ENCODE data around the gene ZNF609. TPM values are rescaled to one million over a fixed set of nuclear protein-coding genes. Genes with fewer than 3 reads are reported as not detected.

ZNF609 gene
- total RNA-seq, 1 donor from 2014 or later = 75.3 TPM

DNA sequence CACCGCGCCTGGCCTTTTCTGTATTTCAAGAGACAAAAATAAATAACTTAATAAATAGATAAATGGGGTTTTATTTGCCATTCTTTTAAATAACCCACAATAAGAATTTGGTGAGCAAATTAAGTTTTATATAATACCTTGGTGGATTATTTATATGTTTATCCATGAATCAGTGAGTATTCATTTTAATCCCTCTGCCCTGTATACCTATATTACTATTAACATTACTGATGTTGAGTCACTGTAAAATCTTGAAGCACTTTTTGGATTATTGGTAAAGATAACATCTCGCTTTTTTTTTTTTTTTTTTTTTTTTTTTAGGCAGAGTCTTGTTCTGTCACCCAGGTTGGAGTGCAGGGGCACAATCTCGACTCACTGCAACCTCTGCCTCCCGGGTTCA, 154.1 kb downstream of the ZNF609 start:
- no peaks in the 10 kb centered on the region for H3K27me3 Mint-ChIP-seq
- no peak overlapping the region for H3K27ac Mint-ChIP-seq
- no peak overlapping the region for H3K4me3 Mint-ChIP-seq (ENCODE audit: low read depth)
- no peaks in the 10 kb centered on the region for H3K9me3 Mint-ChIP-seq (ENCODE audit: low read depth)
- peaks cover 15% of the 10 kb centered on the region for H3K4me1 Mint-ChIP-seq (ENCODE audit: low read depth)
- TF ChIP-seq, protein P1, sequence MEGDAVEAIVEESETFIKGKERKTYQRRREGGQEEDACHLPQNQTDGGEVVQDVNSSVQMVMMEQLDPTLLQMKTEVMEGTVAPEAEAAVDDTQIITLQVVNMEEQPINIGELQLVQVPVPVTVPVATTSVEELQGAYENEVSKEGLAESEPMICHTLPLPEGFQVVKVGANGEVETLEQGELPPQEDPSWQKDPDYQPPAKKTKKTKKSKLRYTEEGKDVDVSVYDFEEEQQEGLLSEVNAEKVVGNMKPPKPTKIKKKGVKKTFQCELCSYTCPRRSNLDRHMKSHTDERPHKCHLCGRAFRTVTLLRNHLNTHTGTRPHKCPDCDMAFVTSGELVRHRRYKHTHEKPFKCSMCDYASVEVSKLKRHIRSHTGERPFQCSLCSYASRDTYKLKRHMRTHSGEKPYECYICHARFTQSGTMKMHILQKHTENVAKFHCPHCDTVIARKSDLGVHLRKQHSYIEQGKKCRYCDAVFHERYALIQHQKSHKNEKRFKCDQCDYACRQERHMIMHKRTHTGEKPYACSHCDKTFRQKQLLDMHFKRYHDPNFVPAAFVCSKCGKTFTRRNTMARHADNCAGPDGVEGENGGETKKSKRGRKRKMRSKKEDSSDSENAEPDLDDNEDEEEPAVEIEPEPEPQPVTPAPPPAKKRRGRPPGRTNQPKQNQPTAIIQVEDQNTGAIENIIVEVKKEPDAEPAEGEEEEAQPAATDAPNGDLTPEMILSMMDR (IDR thresholded peaks at IDR 0.05; ENCODE audit: unreplicated experiment) = no peak
- DNase-seq (ENCODE audit: low spot score, unreplicated experiment) = no peak
- H3K36me3 Mint-ChIP-seq (ENCODE audit: insufficient read depth) = no peaks in the 10 kb centered on the region

DNA sequence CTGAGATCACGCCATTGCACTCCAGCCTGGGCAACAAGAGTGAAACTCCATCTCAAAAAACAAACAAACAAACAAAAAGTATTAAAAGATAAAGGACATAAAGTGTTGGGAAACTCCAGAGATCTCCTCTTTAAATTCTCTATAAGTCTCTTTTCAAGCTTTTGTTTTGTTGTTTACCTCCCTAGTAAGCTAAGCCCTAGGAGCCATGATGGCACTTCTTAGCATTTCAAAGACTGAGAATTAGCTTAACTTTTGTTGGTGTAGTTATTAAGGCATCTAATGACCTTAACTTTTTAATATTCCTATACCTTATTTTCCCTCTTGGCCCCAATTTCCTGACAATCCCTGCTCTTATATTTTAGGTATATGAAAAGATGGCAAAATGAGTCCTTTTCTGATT, 157.3 kb downstream of the ZNF609 start:
- Mint-ChIP-seq H3K27me3 (no peaks in the 10 kb centered on the region), H3K4me3 (ENCODE audit: low read depth) (no peak overlapping the region), H3K27ac (no peak overlapping the region), H3K9me3 (ENCODE audit: low read depth) (no peaks in the 10 kb centered on the region), H3K4me1 (ENCODE audit: low read depth) (peaks cover 27% of the 10 kb centered on the region), H3K36me3 (ENCODE audit: insufficient read depth) (no peaks in the 10 kb centered on the region)
- TF ChIP-seq, protein P1 (IDR thresholded peaks at IDR 0.05; ENCODE audit: unreplicated experiment) = no peak
- DNase-seq (ENCODE audit: low spot score, unreplicated experiment) = no peak

DNA sequence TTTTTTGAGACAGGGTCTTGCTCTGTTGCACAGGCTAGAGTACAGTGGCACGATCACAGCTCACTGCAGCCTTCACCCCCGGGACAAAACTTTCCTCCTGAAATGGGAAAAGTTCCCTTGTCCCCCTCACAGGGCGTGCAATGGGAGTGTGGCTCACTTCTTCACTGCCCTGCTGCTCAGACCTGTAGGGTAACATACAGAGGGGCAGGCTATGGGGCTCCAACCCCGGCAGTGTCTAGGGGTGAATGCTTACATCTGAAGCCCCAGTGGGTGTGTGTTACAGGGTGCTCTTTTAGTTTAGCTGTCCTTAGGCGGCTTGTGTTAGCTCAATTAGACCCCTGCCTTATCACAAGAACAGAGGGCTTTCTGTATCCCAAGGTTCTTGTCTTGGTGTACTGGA, 157.8 kb downstream of the ZNF609 start:
- Mint-ChIP-seq H3K4me1 (ENCODE audit: low read depth) (peaks cover 27% of the 10 kb centered on the region), H3K27ac (peak overlapping the region; percentile 11), H3K4me3 (ENCODE audit: low read depth) (no peak overlapping the region), H3K27me3 (no peaks in the 10 kb centered on the region), H3K36me3 (ENCODE audit: insufficient read depth) (no peaks in the 10 kb centered on the region), H3K9me3 (ENCODE audit: low read depth) (no peaks in the 10 kb centered on the region)
- DNase-seq (ENCODE audit: low spot score, unreplicated experiment) = no peak
- TF ChIP-seq, protein P1 (IDR thresholded peaks at IDR 0.05; ENCODE audit: unreplicated experiment) = no peak

DNA sequence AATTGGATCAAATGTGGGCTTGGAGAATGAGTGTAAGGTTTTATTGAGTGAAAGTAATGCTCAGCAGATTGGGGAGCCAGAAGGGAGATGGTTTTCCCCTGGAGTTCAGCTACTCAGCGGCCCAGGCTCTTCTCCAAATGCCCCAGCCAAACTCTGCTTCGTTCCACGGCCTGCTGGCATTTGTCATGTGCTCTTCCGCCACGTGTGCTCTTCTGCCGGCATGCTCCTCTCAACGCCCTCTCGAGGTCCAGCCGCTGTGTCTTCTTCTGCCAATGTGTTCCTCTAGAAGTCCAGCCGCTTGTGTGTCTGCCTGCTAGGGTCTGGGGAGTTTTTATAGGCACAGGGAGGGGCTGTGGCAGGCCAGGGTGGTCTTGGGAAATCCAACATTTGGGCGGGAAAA, 158.2 kb downstream of the ZNF609 start:
- no peaks in the 10 kb centered on the region for H3K9me3 Mint-ChIP-seq (ENCODE audit: low read depth)
- H3K4me1 Mint-ChIP-seq (ENCODE audit: low read depth) = peaks cover 27% of the 10 kb centered on the region
- H3K36me3 Mint-ChIP-seq (ENCODE audit: insufficient read depth) = peaks cover 2% of the 10 kb centered on the region
- no peaks in the 10 kb centered on the region for H3K27me3 Mint-ChIP-seq
- TF ChIP-seq, protein P1 (IDR thresholded peaks at IDR 0.05; ENCODE audit: unreplicated experiment) = no peak
- no peak for DNase-seq (ENCODE audit: low spot score, unreplicated experiment)
- peak overlapping the region; percentile 11 for H3K27ac Mint-ChIP-seq
- no peak overlapping the region for H3K4me3 Mint-ChIP-seq (ENCODE audit: low read depth)

DNA sequence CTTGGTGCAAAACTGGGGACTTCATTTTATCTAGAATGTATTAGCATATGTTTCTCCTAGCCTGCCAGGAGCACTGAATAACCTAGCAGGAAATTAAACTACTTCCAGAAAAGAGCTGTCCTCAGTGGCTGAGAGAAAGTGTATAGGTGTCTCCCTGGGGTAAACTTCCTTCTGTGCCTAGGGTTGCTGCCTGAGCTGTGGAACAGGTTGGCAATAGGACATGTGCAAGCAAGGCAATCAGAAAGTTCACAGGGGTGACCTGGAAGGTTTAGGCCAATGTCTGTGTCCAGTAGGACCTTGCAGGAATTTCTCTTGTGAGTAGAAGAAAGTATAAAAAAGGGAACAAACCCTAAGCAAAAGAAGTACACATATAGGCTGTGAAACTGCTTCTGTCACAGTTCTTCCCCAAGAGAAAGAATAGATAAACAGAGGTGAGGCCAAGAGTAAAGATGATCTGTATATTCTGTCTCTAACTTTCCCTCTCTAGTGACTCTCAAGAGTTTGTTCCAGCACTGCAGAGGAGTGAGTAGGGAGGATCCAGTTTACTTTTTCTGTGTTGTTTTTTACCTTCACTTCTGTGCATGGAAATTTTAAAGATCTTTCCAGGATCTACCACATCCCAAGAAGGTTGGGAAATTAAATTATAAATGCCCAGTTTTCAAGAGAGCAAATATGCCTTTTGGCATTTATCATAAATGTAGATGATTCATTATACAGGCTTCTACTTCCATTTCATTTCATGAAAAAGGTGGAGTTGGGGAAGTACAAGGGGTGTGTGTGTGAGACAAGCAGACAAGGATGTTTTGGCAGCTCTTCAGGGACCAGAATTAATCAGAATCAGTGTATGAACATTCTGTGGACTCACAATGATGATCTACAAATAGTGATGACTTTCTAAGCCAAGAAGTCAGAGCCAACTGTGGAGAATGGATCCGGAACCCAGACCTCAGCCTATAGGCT, 159.8 kb downstream of the ZNF609 start:
- no peak overlapping the region for H3K4me3 Mint-ChIP-seq (ENCODE audit: low read depth)
- peaks cover 3% of the 10 kb centered on the region for H3K36me3 Mint-ChIP-seq (ENCODE audit: insufficient read depth)
- TF ChIP-seq, protein P1 (IDR thresholded peaks at IDR 0.05; ENCODE audit: unreplicated experiment) = no peak
- H3K4me1 Mint-ChIP-seq (ENCODE audit: low read depth) = peaks cover 27% of the 10 kb centered on the region
- peak overlapping the region; percentile 77 for H3K27ac Mint-ChIP-seq
- H3K9me3 Mint-ChIP-seq (ENCODE audit: low read depth) = no peaks in the 10 kb centered on the region
- no peaks in the 10 kb centered on the region for H3K27me3 Mint-ChIP-seq
- no peak for DNase-seq (ENCODE audit: low spot score, unreplicated experiment)

Data from progenitor cell of endocrine pancreas (in vitro differentiated cells).